HG03558 (cell line): ENCODE measurements around the gene CDKN2AIP.

Experiments
- ATAC-seq: cut with Tn5 transposase; IDR thresholded peaks from one replicate; pipeline ENCODE4 v1.9.1; 2021; ENCODE audit warnings: moderate number of reproducible peaks; ENCODE audit not compliant: unreplicated experiment; ENCODE audit errors: extremely low read depth

Gene CDKN2AIP

DNA sequence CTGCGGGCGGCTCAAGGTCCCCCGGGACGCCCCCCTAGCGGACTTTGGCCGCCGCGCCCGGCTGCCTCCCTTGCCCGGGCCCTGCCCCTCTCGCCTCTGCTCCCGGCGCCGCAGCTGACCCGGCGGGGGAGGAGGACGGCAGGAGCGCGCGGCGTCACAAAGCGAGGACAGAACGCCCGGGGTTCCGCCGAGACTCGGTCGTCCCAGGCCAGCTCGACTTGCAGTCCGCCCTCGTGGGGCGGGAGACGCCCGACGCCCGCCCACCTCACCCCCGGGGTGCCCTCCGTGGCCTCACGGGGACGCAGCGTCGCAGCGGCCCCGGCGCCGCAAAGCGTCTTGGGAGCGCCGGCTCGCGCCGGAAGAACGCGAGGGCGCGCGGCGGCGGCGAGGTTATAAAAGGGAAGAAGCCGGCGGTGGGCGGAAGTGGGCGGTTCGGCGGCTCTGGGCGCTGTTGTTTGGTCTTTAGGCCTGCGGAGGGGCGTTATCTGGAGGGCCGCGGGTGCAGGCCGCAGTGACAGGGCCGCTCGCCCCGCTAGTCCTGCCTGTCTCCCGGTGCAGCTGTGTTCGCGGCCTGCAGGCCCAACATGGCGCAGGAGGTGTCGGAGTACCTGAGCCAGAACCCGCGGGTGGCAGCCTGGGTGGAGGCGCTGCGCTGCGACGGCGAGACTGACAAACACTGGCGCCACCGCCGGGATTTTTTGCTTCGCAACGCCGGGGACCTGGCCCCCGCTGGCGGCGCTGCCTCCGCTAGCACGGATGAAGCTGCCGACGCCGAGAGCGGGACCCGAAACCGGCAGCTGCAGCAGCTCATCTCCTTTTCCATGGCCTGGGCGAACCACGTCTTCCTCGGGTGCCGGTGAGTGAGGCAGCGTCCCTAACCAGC lies at the start of gene CDKN2AIP:
Gene CDKN2AIP, plus strand, starts transcription at position 423 of the 883 bp plus-strand sequence. Its CDS starts 162 bp downstream, at position 585.
- ATAC-seq = peak; percentile 73

- no peak for ATAC-seq
These were observed 49.0 kb upstream of the CDKN2AIP start for GRCh38 chr4:183395395-183395794.

DNA sequence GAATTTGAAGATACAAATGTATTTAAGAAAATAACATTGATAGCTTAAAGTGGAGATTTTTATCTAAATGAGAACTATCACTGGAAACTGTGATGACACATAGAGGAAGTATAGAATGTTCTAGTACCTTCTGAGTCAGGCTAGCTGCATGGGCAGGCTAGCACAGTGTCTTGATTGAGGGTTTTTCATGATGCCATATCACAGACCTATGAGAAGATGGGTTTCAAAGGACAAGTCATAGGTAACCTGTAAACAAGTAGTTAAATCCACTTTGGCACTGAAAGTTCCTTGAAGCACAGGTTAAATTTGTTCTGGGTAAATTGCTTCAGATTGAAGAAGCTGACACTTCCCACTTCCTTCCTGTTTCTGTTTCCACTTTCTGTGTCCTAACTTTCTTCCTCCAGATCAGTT lies 48.2 kb upstream of the CDKN2AIP start:
- no peak for ATAC-seq

DNA sequence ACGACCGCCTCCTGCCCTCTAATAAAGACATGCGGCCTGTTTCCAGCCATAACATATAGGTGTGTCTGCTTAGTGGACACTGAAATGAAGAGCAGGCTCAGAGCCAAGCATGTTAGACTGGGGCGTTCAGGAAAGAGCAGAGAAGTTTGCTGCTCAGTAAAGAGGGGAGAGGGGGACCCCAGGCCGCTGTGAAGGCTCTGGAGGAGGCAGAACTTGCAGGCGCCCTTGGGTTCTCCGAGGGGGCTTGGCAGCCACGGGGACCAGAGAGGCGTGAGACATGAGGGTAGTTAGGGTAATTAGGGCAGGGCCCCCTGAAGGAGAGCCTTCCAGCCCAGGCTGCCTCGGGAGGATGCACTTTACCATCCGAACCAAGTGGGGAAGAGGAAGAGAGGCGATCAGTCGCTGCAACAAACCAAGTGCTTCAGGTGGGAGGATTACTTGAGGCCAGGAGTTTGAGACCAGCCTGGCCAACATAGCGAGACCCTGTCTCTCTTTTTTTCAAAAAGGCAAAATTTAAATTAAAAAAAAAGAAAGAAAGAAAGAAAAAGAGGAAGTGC lies 46.6 kb upstream of the CDKN2AIP start:
- no peak for ATAC-seq

- ATAC-seq = peak; percentile 58
These were observed 45.9 kb upstream of the CDKN2AIP start for GRCh38 chr4:183398298-183399125.

DNA sequence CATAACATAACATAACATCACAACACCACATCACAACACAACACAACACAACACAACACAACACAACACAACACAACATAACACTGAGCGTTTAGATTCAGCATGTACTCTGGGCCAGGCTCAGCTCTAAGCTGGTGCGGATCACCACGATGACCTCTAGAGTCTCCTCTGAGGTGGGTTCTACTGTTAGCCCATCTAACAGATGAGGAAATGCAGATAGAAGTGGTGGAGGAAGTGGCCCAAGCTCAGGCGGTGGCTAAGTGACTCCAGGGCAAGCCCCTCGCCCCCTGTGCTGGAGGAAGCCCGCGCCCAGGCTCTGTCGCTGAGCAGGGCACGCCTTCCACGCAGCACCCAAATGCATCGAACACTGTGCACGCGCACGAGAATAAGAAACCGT lies 45.3 kb upstream of the CDKN2AIP start:
- no peak for ATAC-seq

DNA sequence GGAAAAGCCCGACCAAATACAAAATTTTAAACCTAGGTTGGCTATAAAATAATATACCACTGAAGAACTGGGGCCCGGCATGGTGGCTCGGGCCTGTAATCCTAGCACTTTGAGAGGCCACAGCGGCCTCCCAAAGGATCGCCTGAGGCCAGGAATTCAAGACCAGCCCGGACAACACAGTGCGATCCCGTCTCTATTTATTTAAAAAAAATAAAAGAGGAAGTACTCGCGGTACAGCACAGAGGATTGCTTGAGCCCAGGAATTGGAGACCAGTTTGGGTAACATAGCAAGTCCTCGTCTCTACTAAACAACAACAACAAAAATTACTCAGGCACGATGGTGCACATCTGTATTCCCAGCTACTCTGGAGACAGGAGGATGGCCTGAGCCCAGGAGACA lies 44.8 kb upstream of the CDKN2AIP start:
- no peak for ATAC-seq

DNA sequence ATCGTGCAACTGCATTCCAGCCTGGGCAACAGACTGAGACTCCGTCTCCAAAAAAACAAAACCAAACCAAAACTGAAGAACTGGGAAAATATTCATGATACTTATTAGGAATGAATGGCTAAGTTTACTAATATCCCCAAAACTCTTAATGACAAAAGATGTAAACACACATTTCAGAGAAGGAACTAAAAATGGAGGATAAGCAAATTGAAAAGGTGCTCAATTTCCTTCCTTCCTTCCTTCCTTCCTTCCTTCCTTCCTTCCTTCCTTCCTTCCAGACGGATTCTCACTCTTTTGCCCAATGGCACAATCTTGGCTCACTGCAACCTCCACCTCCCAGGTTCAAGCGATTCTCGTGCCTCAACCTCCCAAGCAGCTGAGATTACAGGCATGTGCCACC lies 44.4 kb upstream of the CDKN2AIP start:
- no peak for ATAC-seq

DNA sequence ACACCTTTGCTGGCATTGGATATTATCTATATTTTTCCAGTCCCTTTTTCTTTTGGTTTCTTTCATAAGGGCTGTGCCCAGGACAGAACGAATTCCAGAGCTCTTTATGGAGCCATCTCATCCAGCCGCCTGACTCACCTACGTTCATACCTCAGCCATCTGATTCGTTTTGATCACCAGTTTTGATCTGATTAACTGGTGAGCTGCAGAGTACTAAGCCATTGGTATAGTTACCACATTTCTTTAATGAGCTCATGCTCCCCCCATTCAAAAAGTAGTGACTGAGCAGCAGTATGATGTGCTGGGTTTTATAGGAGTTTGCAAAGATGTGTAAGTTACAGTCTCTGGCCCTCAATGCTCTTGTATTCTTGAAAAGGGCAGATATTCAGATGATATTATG lies 43.0 kb upstream of the CDKN2AIP start:
- ATAC-seq = no peak

GRCh38 chr4:183402771-183403170 lies 41.7 kb upstream of the CDKN2AIP start:
- ATAC-seq = no peak

DNA sequence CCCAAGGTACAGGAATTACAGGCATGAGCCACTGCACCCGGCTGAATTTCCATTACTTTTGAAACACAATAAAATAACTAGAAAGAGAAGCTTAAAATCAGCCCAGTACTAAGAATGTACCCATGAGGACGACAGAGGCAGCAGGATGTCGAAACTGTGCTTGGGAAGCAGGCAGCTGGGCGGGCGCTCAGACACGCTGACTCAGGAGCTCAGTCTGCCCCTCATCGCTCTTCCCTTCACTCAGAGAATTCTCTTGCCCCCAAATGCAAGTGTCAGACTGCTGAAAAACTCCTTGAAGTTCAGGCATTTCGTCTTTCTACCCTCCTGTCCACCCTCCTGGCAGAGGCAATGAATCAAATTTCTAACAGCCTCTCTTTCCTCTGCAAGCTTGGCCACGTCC lies 41.0 kb upstream of the CDKN2AIP start:
- ATAC-seq = no peak

DNA sequence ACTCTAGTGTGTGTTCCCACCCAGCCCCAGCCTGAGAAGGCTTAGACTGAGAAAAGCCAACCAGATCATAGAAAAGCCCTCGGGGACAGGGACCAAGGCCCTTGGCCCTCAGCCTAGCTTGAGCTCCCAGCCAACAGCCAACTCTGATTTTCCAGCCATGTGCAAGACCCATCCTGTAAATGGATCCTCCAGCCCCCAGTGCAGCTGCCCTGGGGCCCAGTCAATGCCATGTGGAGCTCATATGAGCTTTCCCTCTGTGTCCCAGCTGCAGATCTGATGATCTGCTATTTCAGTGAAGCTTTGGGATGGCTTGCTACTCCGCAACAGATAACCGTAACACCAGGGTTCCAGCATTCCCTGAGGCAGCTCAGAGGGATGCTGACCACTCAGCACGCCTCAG lies 40.5 kb upstream of the CDKN2AIP start:
- no peak for ATAC-seq

DNA sequence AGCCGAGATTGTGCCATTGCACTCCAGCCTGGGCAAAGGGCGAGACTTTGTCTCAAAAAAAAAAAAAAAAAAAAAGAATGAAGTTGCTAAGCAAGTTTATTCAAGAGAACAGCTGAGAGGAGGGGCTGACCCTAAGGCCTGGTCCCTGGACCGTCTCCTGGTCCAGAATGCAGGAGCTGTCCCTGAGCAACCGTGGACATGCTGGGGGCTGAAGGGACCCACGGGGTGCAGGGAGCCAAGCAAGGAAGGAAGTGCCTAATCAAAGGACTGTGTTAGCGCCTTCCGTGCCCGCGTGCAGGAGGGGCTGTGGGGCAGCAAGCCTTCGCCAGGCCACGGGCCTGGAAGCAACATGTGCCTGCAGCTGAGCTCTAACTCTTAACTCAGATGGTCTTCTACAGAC lies 39.1 kb upstream of the CDKN2AIP start:
- no peak for ATAC-seq

GRCh38 chr4:183407128-183407585 lies 37.3 kb upstream of the CDKN2AIP start:
- peak; percentile 84 for ATAC-seq

GRCh38 chr4:183407635-183408464 lies 36.6 kb upstream of the CDKN2AIP start:
- no peak for ATAC-seq

GRCh38 chr4:183408796-183409195 lies 35.6 kb upstream of the CDKN2AIP start:
- ATAC-seq = no peak

GRCh38 chr4:183409483-183409882 lies 35.0 kb upstream of the CDKN2AIP start:
- ATAC-seq = no peak

DNA sequence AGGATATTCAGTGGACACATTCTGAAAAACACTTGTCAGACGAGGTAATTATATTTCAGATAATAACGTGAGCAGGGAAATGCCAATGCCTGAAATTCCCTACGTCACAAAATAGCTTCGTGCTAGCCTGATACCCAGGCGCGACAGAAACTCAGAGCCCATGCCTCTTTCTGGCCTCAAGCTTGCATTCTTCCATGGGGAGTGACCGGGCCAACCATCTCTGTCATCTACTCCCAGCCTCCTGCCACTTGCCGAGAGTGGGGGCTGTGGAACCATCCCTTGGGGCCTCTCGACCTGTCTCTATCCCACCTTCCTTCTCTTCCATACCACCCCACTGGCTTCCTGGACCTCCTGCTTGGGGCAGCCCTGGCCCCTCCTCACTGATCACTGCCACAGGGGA lies 34.5 kb upstream of the CDKN2AIP start:
- no peak for ATAC-seq

DNA sequence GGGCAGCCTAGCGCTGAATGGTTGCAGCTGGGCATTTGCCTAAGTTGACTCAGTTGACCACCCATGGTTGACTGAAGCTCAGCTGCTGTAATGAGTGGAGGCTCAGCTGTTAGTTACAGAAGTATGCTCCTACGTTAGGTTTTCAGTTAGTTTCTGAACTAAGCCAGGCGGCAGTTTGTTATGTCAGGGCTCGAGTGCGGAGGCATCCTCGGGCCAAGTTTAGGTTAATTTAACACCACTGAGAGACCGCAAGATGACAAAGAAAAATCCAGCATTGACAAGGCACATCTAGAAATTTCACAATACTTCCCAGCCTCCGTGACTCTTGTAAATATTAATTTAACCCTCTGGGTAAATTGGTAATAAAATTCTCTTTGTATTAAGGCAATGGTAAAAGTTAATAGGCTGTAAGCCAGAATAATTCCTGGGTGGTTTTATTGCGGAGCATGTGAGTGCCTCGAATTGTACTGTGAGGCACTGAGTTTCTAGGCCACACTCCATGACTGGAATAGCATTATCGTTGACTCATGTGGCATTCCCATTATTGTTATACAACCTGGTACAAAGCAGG lies 33.1 kb upstream of the CDKN2AIP start:
- peak; percentile 51 for ATAC-seq

DNA sequence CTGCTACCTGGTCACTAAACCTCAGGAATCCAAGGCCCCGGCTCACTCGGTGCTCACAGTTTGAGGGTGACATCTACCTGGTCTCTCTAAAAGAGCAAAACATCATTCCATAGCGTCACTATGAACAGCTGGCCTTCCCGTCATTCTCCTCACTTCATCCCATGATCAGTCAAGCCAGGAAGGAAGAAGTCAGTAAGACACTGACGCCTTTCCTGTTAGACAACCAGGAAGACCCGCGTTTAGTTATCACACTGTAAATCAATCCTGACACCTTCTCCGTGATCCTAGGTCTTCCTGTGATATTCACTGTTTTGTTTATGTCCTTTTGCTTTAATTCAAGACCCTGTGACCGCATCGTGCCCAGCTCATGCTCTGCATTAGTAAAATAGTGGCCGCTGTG lies 31.6 kb upstream of the CDKN2AIP start:
- ATAC-seq = no peak
